ENCODE data around the gene TMEM219.

DNA sequence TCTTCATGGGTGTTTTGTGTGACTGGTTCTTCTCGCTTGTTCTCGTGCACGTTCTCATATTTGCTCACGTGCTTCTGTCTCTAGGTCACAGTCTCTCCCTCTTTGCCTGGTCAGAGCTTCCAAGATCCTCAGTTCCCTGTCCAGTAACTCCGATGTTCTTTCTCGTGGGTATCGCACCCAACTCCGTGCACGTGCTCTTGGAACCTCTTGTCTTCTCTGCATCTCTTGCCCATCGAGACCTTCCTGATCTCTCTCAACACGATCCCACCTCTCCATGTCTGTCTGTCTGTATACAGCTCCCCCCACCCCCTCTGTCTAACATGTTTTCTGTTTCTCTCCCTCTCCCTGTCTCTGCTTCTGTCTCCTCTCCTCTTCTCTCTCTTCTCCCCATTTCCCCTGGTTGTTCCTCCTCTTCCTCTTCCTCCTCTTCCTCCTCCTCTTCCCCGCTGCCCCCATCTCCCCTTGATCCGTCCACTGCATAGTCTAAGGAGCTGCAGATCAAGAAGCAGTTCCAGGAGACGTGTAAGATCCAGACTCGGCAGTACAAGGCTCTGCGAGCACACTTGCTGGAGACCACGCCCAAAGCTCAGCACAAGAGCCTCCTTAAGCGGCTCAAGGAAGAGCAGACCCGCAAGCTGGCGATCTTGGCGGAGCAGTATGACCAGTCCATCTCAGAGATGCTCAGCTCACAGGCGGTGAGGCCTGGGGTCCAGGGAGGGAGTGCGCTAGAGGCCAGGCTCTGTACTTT is 27.4 kb downstream of the TMEM219 start:
- no peak for TF ChIP-seq GABPA (IDR thresholded peaks at IDR 0.05; ENCODE audit: borderline replicate concordance, insufficient read depth, low read length)
- no peak for TF ChIP-seq CTCF (IDR thresholded peaks at IDR 0.05; ENCODE audit: control extremely low read depth in 1 of 3, insufficient read depth in 1 of 3, low read depth in 1 of 3, low read length in 3 of 3)
- no peak for TF ChIP-seq EGR1 (IDR thresholded peaks at IDR 0.05; ENCODE audit: borderline replicate concordance, low read depth, low read length)
- TF ChIP-seq SP1 (IDR thresholded peaks at IDR 0.05; ENCODE audit: low read depth, low read length) = no peak
- TF ChIP-seq EP300 (IDR thresholded peaks at IDR 0.05; ENCODE audit: borderline replicate concordance in 1 of 2, low read depth in 2 of 2, low read length in 2 of 2) = no peak
- no peak for TF ChIP-seq POLR2A (IDR thresholded peaks at IDR 0.05; ENCODE audit: control extremely low read depth in 1 of 2, low read depth in 2 of 2, low read length in 2 of 2)

Data from H1 (cell line).